Mucosa of rectum (tissue), 2 donors: Measurements from ENCODE around the gene ATP6V0B.

Source experiments
- H3K27ac ChIP-seq, 2 donors: one replicate each; pipeline ENCODE4 v1.7.0; 2013; ENCODE audit warnings: inconsistent platforms in 2 of 2, low read depth in 2 of 2, low read length in 2 of 2
- H3K27me3 ChIP-seq, 2 donors: one replicate each; pipeline ENCODE4 v1.7.0; 2013; ENCODE audit warnings: low read length in 2 of 2; ENCODE audit not compliant: control insufficient read depth in 2 of 2, insufficient read depth in 2 of 2
- H3K36me3 ChIP-seq, 2 donors: one replicate each; pipeline ENCODE4 v1.7.0; 2013; ENCODE audit warnings: low read length in 2 of 2; ENCODE audit not compliant: control insufficient read depth in 2 of 2, insufficient read depth in 2 of 2
- H3K4me1 ChIP-seq, 2 donors: one replicate each; pipeline ENCODE4 v1.7.0; 2013; ENCODE audit warnings: low read length in 2 of 2, mild to moderate bottlenecking in 1 of 2; ENCODE audit not compliant: control insufficient read depth in 2 of 2, insufficient read depth in 2 of 2
- H3K4me3 ChIP-seq, 2 donors: one replicate each; pipeline ENCODE4 v1.7.0; 2013; ENCODE audit warnings: low read length in 2 of 2
- H3K9ac ChIP-seq, 2 donors: one replicate each; pipeline ENCODE4 v1.7.0; 2013; ENCODE audit warnings: low read length in 2 of 2, low read depth in 1 of 2, mild to moderate bottlenecking in 1 of 2
- H3K9me3 ChIP-seq, 2 donors: one replicate each; pipeline ENCODE4 v1.7.0; 2013; ENCODE audit warnings: low read length in 2 of 2; ENCODE audit not compliant: control insufficient read depth in 2 of 2
- donor health status: healthy.
- donor health status: Normal muscosa, but diverticular disease.

ATP6V0B gene

DNA sequence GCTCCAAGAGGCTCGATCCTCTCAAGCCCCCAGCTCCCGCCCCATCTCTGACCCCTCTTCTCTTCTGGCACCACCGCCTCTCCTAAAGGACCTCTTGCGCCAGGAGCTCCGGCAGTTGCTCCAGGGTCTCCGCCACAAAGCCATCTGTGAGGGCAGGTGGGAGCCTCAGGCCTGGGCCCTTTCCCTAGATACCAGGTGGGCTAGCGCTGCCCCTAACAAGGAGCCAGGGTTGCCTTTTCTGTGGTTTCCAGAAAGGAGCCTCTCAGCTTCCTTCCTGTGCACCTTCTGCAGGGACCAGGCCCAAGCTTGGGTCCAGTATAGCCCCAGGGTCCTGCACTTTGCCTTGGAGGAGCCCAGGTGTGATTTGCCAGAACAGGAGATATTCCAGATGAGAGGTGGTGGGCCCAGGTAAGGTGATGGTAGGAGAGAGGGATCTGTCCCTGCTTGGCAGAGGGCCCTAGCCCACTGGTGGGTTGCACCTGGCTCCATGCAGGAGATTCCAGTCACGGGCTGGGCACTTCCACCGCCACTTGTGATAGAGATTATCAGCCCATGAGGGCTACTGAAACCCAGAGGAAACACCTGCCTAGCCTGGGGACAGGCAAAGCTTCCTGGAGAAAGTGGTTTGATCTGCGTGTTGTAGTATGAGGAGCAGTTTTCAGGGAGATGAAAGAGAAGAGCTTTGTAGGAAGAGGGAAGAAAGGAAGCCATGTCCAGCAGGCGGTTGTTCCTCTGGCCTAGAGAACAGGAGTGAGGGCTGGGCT, 17.7 kb downstream of the ATP6V0B start:
- Histone ChIP-seq H3K9me3 (no peaks in the 10 kb centered on the region), H3K4me1 (peaks cover 14 to 23% of the 10 kb centered on the region in 2 donors), H3K27ac (peak overlapping the region; percentile 90 to 96), H3K36me3 (no peaks in the 10 kb centered on the region), H3K9ac (peak overlapping the region; percentile 54 to 67), H3K4me3 (peak overlapping the region; percentile 71 to 78), H3K27me3 (no peaks in the 10 kb centered on the region)

DNA sequence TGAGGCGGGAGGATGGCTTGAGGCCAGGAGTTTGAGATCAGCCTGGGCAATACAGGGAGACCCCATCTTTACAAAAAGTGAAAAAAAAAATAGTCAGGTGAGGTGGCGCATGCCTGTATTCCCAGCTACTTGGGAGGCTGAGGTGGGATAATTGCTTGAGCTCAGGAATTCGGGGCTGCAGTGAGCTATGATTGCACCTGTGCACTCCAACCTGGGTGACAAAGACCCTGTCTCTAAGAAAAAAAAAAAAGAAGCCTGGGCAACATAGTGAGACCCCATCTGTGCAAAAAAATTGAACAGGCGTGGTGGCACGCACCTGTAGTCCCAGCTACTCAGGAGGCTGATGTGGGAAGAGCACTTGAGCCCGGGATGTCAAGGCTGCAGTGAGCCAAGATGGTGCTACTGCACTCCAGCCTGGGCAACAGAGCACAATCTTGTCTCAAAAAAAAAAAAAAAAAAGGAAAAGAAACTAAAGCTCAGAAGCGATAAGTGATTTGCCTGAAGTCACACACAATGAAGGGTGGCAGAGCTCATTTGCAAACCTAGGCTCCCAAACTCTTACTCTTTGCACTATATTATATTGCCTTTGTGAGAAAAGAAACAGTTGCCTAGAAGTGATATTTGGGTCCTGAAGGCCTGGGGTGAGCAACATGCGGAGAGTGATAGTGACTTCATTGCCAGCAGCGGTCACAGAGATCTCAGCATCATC, 18.6 kb downstream of the ATP6V0B start:
- Histone ChIP-seq H3K9me3 (no peaks in the 10 kb centered on the region), H3K9ac (no peak overlapping the region), H3K36me3 (no peaks in the 10 kb centered on the region), H3K4me3 (no peak overlapping the region), H3K27ac (no peak overlapping the region), H3K27me3 (no peaks in the 10 kb centered on the region), H3K4me1 (peaks cover 22 to 27% of the 10 kb centered on the region in 2 donors)

DNA sequence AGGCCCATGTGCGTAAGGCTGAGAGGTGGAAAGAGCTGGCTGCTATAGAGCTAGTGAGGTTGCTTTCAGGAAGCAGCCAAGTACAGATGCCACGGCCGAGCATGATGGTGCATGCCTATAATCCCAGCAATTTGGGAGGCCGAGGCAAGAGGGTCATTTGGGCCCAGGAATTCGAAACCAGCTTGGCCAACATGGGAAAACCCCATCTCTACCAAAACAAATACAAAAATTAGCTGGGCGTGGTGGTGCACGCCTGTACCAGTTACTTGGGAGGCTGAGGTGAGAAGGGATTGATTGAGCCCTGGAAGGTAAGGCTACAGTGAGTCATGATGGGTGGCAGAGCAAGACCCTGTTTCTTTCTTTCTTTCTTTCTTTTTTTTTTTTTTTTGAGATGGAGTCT, 19.3 kb downstream of the ATP6V0B start:
- Histone ChIP-seq H3K4me1 (peaks cover 22 to 27% of the 10 kb centered on the region in 2 donors), H3K9ac (no peak overlapping the region), H3K9me3 (no peaks in the 10 kb centered on the region), H3K36me3 (no peaks in the 10 kb centered on the region), H3K4me3 (no peak overlapping the region), H3K27ac (no peak overlapping the region), H3K27me3 (no peaks in the 10 kb centered on the region)

DNA sequence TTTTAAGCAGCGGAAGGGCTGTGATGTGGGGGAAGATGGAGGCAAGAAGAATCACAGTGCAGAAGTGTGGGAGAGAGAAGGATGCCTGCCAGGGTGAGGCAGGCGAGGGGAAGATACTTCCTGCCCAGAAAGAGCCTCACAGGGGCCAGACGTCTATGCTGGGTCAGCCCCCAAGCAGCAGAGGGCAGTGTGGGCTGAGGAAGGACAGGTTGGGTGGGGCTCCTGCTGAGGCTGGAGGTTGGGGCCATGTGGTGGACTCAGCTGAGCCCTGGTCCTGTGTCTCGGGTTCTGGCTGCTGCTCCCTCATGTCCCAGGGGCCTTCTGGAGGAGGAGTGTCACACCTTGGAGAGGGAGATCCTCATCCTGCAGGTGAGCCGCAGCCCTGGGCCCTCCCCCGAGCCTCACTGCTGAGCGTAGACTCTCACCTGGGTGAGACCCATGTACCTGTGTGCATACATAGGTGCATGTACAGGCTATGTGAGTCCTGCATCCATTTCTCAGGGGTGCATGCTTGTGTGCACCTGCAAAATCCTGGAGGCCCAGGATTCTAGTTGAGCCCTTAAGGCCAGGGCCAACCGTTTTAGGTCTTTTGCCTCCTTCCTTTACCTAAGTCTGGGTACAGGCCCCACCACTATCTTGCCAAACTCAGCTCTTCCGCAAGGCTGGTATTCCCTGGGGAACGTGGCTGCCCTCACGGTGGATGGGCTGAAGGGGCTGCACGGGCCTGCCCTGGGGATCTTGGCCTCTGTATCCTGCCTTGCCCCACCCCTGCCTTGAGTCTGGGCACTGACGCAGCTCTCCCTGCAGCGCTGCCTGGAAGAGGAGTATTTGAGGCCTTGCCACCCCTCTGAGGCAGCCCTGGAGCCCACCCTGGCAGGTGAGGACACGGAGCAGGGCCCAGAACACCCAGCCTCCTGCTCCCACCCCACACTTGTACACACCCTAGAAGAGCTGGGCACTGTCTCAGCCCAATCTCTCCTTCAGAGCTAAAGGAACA, 20.3 kb downstream of the ATP6V0B start:
- H3K9me3 ChIP-seq: no peaks in the 10 kb centered on the region
- H3K4me3 ChIP-seq: no peak overlapping the region
- no peak overlapping the region for H3K9ac ChIP-seq
- H3K27me3 ChIP-seq: no peaks in the 10 kb centered on the region
- H3K27ac ChIP-seq: no peak overlapping the region
- H3K36me3 ChIP-seq: no peaks in the 10 kb centered on the region
- H3K4me1 ChIP-seq: peaks cover 22 to 27% of the 10 kb centered on the region in 2 donors

GRCh38 chr1:43995984-43996732, 21.4 kb downstream of the ATP6V0B start:
- H3K27ac ChIP-seq: no peak overlapping the region
- H3K9ac ChIP-seq: no peak overlapping the region
- H3K36me3 ChIP-seq: peaks cover 0 to 1% of the 10 kb centered on the region in 2 donors
- no peak overlapping the region for H3K4me3 ChIP-seq
- H3K4me1 ChIP-seq: peaks cover 15 to 17% of the 10 kb centered on the region in 2 donors
- no peaks in the 10 kb centered on the region for H3K9me3 ChIP-seq
- no peaks in the 10 kb centered on the region for H3K27me3 ChIP-seq

- H3K27ac ChIP-seq: peak overlapping the region; percentile 48 to 61
- peak overlapping the region in 1 of 2 donors; percentile 61 for H3K9ac ChIP-seq
Measured at GRCh38 chr1:43996733-43997115, 22.0 kb downstream of the ATP6V0B start.

GRCh38 chr1:43997295-43997999, 22.7 kb downstream of the ATP6V0B start:
- Histone ChIP-seq H3K9me3 (no peaks in the 10 kb centered on the region), H3K4me1 (peaks cover 11 to 16% of the 10 kb centered on the region in 2 donors), H3K36me3 (peaks cover 0 to 8% of the 10 kb centered on the region in 2 donors), H3K27me3 (no peaks in the 10 kb centered on the region), H3K4me3 (peak overlapping the region; percentile 57 to 61), H3K9ac (peak overlapping the region; percentile 61 to 65), H3K27ac (peak overlapping the region; percentile 48 to 61)

More at GRCh38 chr1:43996733-43997115, 22.0 kb downstream of the ATP6V0B start:
- Histone ChIP-seq H3K4me1 (peaks cover 15 to 16% of the 10 kb centered on the region in 2 donors), H3K9me3 (no peaks in the 10 kb centered on the region), H3K27me3 (no peaks in the 10 kb centered on the region), H3K4me3 (no peak overlapping the region), H3K36me3 (peaks cover 0 to 5% of the 10 kb centered on the region in 2 donors)

GRCh38 chr1:43998000-43998378, 23.2 kb downstream of the ATP6V0B start:
- H3K36me3 ChIP-seq: peaks cover 0 to 8% of the 10 kb centered on the region in 2 donors
- H3K9me3 ChIP-seq: no peaks in the 10 kb centered on the region
- peak overlapping the region; percentile 61 to 65 for H3K9ac ChIP-seq
- peaks cover 8 to 16% of the 10 kb centered on the region in 2 donors for H3K4me1 ChIP-seq
- H3K27ac ChIP-seq: peak overlapping the region; percentile 48 to 61
- no peaks in the 10 kb centered on the region for H3K27me3 ChIP-seq
- peak overlapping the region; percentile 57 to 61 for H3K4me3 ChIP-seq

GRCh38 chr1:43999455-43999854, 24.7 kb downstream of the ATP6V0B start:
- Histone ChIP-seq H3K9me3 (no peaks in the 10 kb centered on the region), H3K9ac (no peak overlapping the region), H3K4me3 (no peak overlapping the region), H3K36me3 (peaks cover 0 to 8% of the 10 kb centered on the region in 2 donors), H3K27me3 (no peaks in the 10 kb centered on the region), H3K4me1 (peaks cover 8 to 16% of the 10 kb centered on the region in 2 donors), H3K27ac (no peak overlapping the region)
